Mesodermal cell (in vitro differentiated cells): ENCODE data around the gene DZANK1.

ENCODE experiments used
- H3K27ac ChIP-seq: 2 replicates; pipeline ENCODE4 v1.7.0; 2013; ENCODE audit warnings: mild to moderate bottlenecking, low read depth, low read length, moderate library complexity; ENCODE audit not compliant: severe bottlenecking
- H3K36me3 ChIP-seq: 2 replicates; pipeline ENCODE4 v1.7.1; 2013; ENCODE audit warnings: mild to moderate bottlenecking, low read length, moderate library complexity; ENCODE audit not compliant: control insufficient read depth, insufficient read depth
- H3K4me1 ChIP-seq: one replicate; pipeline ENCODE4 v1.7.1; 2013; ENCODE audit warnings: mild to moderate bottlenecking, low read length; ENCODE audit not compliant: insufficient read depth, control insufficient read depth, poor library complexity, severe bottlenecking
- H3K4me3 ChIP-seq: 2 replicates; pipeline ENCODE4 v1.7.0; 2013; ENCODE audit warnings: low read length, control low read depth, mild to moderate bottlenecking; ENCODE audit not compliant: insufficient read depth, poor library complexity, severe bottlenecking; ENCODE audit errors: extremely low read depth
- H3K9me3 ChIP-seq: 2 replicates; pipeline ENCODE4 v1.7.1; 2013; ENCODE audit warnings: mild to moderate bottlenecking, low read length, moderate library complexity; ENCODE audit not compliant: control insufficient read depth
- WGBS, 2 experiments: methylation state at CpG; one replicate each; pipeline ENCODE4 v1.1.5; 2013; ENCODE audit warnings: missing lambda C conversion rate in 2 of 2; ENCODE audit not compliant: insufficient coverage in 2 of 2; 5-methylcytosine and 5-hydroxymethylcytosine counted together

DZANK1 gene

DNA sequence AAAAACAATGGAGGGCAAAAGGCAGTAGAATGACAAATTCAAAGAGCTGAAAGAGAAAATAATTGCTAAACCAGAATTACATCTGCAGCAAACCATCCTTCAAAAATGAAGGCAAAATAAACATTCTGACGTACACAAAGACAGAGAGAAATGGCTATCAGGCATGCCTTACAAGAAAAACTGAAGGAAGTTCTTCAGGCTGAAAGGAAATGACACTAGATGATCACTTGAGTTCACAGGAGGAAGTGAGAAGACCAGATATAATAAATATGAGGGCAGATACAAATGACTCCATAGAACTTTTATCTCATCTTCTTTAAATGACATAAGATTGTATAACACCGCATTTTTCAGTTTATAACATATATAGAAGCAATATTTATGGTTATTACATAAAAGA lies 30.0 kb downstream of the DZANK1 start:
- WGBS, 2 experiments = 92 to 100% methylated on average over 1 of the region's 2 CpGs
- H3K27ac ChIP-seq = no peak overlapping the region

DNA sequence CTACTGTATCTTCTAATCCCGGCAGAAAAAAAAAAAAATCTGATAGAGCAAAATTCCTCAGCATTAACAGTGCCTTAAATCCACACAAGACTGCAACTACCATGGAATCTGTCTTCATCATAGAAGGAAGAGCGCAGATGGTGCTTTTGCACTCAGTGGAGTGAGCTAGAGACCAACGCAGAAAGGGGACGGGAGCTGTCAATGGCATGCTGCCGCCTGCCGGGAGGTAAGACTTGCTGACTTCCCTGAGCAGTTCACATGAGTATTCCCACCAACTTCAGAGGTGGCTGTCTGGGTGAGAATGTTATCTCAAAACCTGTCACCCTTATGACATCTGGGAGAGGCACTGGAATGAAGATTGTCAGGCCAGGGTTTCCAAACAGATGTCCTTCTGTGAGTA lies 35.6 kb downstream of the DZANK1 start:
- Histone ChIP-seq H3K27ac (no peak overlapping the region), H3K9me3 (no peaks in the 10 kb centered on the region), H3K4me1 (no peaks in the 10 kb centered on the region), H3K36me3 (no peaks in the 10 kb centered on the region), H3K4me3 (no peak overlapping the region)
- WGBS, 2 experiments = 71 to 79% methylated on average over 5 to 6 of the region's 6 CpGs

More for the DNA sequence above, 30.0 kb downstream of the DZANK1 start:
- H3K4me3 ChIP-seq = no peak overlapping the region
- no peaks in the 10 kb centered on the region for H3K4me1 ChIP-seq
- H3K36me3 ChIP-seq = no peaks in the 10 kb centered on the region
- H3K9me3 ChIP-seq = no peaks in the 10 kb centered on the region

DNA sequence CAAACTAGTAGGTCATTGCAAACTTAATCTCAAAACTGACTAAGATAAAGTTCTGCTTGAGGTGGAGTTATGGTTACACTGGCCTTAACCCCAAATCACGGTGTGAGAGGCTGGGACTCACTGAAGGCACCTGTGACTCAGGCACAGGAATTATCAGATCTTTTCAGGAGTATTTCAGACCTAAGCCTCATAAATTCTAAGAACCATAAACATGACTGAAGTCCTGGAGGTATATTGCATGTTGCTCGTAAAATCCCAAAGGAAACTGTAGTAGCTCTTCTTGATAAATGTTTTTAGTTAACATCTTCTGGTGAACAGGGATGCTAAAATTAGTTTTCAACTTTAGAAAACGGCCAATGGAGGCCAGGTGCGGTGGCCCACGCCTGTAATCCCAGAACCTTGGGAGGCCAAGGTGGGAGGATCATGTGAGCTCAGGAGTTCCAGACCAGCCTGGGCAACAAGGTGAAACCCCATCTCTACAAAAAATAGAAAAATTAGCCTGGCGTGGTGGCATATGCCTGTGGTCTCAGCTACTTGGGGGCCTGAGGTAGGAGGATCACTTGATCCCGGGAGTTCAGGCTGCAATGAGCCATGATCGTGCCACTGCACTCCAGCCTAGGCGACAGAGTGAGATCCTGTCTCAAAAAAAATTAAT lies 36.5 kb downstream of the DZANK1 start:
- Histone ChIP-seq H3K4me3 (no peak overlapping the region), H3K27ac (no peak overlapping the region), H3K4me1 (no peaks in the 10 kb centered on the region), H3K9me3 (no peaks in the 10 kb centered on the region), H3K36me3 (no peaks in the 10 kb centered on the region)
- 90% methylated on average over 3 to 4 of the region's 9 CpGs for WGBS, 2 experiments

DNA sequence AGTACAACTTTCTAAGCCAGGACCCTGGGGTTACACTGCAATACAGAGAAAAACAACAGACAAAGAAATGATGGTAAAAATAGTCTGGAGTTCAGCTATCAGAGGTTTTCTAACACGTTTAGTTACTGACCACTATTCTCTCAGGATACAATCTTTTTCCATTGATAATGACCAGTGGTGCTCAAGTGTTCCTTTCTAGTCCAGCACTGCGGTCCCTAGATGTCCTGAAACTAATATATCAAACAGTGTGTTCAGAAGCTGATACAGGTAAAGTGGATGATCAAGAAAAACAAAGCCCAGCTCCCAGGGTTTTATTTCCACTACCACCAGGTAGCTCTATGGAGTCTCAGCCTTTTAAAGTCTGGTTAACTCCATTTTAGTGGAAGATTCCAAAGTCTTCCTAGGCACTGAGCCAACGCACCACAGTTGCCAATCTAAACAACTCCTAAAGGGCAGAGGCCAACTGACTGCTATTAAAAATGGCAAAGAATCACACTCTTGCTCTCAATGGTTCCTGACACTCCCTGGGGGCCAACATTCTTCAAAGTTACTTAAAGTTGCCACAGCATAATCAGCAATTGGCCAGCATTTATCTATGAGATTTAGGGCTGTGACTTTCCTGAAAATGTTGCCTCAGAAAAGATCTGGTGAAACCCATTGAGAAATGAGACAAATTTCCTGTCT lies 38.2 kb downstream of the DZANK1 start:
- H3K4me1 ChIP-seq = no peaks in the 10 kb centered on the region
- no peak overlapping the region for H3K4me3 ChIP-seq
- no peak overlapping the region for H3K27ac ChIP-seq
- H3K9me3 ChIP-seq = no peaks in the 10 kb centered on the region
- no peaks in the 10 kb centered on the region for H3K36me3 ChIP-seq
- WGBS, 2 experiments = 96% methylated on average over 2 of the region's 3 CpGs; no CpG with 5 or more reads in 1 of the 2 experiments

DNA sequence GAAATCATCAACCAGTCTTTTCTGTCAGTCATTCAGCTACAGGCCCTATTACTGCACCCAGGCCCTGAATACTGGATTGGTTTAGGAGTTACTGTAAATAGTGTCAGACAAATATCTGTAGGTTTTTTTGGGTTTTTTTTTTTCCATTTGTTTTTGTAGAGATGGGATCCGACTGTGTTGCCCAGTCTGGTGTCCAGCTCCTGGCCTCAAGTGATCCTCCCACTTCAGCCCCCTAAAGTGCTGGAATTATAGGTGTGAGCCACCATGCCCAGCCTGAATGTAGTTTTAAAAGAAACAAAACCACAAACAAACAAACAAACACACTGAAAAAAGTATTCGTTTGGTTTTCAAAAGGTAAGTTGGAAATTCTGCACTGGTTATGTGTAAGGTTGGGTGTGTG lies 39.6 kb downstream of the DZANK1 start:
- H3K36me3 ChIP-seq = no peaks in the 10 kb centered on the region
- no peak overlapping the region for H3K4me3 ChIP-seq
- WGBS, 2 experiments = no CpG with 5 or more reads among the region's 2 CpGs
- H3K27ac ChIP-seq = no peak overlapping the region
- H3K9me3 ChIP-seq = no peaks in the 10 kb centered on the region
- H3K4me1 ChIP-seq = no peaks in the 10 kb centered on the region

DNA sequence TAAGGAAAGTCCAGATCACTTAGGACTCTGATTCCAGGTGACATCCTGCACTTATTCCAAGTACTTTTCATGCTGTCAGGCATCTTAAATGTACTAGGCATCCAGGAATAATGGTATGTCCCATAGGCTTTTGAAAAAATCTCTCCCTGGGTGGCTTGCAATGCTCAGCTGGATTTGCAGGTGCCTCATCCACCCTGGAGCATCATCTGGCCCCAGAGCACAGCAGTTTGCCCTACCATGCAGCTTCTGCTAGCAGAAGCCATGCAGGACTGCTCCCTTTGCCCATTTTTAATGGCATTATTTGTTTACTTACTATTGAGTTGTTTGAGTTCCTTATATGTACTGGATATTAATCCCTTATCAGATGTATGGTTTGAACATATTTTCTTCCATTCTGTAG lies 45.2 kb downstream of the DZANK1 start:
- Histone ChIP-seq H3K27ac (no peak overlapping the region), H3K36me3 (no peaks in the 10 kb centered on the region), H3K9me3 (no peaks in the 10 kb centered on the region), H3K4me3 (no peak overlapping the region), H3K4me1 (no peaks in the 10 kb centered on the region)

DNA sequence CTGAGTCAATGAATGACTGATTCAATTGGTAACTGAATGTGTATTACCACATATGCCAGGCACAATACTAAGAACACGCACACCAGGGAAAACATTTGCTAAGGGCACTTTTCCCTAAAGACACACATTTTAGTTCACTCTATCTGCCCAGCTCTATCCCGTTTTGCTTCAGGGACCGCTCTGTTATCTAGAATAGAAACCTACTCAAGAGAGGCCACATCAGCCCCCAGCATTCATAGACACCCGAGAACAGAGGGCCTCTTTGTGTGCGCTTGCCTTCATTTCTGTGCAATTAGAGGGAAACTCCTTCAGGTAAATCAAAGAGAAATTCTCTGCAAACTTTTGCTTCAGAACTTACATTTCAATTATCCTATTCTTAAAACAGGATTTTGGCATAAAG lies 50.3 kb downstream of the DZANK1 start:
- H3K4me1 ChIP-seq = peaks cover 3% of the 10 kb centered on the region
- H3K27ac ChIP-seq = peak overlapping the region; percentile 23
- 84 to 92% methylated on average over 4 to 5 of the region's 5 CpGs for WGBS, 2 experiments
- no peaks in the 10 kb centered on the region for H3K36me3 ChIP-seq
- H3K9me3 ChIP-seq = no peaks in the 10 kb centered on the region
- no peak overlapping the region for H3K4me3 ChIP-seq

DNA sequence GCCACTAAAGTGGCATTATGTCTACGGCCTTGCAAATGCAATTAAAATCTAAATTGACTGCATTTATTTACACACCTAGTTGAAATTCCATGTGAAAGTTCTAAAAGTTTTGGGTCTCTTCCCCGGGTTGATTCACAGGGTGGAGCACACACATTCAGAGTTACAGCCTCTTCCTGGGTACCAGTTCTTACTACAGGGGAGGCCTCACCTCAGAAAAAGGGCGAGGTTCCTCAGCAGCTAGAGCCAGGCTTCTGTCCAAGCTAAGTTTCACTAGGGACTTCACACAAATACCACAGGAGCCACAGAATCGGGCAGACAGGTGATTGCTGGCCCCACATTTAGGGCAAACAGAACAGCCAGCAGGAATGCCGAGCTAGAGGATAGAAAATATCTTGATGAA lies 52.7 kb downstream of the DZANK1 start:
- Histone ChIP-seq H3K36me3 (no peaks in the 10 kb centered on the region), H3K4me1 (peaks cover 3% of the 10 kb centered on the region), H3K27ac (no peak overlapping the region), H3K4me3 (no peak overlapping the region), H3K9me3 (no peaks in the 10 kb centered on the region)
- WGBS, 2 experiments = 60 to 83% methylated on average over 1 of the region's 5 CpGs

DNA sequence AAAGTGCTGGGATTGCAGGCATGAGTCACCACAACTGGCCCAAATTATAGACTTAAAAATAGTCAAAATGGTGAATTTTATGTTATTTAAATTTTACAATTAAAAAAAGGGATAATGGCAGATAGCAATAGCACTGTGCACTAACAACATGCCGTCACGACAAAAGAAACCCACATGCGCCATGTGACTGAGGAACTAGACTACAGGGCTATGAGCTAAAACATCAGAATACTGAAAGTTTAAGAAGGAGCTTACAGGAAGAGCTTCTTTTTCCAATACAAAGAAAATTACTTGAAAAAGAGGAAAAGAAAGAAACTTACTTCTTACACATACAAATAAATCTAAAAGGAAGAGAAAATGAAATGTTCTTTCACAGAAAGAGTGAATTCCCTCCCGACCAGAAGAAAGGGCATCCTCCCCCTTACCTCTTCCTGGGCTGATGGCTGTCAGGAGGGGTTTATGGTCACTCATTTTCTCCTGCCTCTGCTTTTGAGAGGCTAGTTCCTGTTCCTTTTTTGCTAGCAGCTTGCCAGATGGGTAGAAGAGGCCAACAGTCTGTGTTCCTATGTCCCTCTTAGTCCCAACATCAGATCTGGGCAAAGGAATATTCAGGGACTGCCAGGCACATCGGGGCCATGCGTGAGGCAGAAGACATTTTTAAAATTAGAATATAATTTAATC lies 54.5 kb downstream of the DZANK1 start:
- H3K36me3 ChIP-seq = no peaks in the 10 kb centered on the region
- no peak overlapping the region for H3K4me3 ChIP-seq
- no peak overlapping the region for H3K27ac ChIP-seq
- WGBS, 2 experiments = no CpG with 5 or more reads among the region's 6 CpGs
- H3K9me3 ChIP-seq = no peaks in the 10 kb centered on the region
- H3K4me1 ChIP-seq = peaks cover 3% of the 10 kb centered on the region

DNA sequence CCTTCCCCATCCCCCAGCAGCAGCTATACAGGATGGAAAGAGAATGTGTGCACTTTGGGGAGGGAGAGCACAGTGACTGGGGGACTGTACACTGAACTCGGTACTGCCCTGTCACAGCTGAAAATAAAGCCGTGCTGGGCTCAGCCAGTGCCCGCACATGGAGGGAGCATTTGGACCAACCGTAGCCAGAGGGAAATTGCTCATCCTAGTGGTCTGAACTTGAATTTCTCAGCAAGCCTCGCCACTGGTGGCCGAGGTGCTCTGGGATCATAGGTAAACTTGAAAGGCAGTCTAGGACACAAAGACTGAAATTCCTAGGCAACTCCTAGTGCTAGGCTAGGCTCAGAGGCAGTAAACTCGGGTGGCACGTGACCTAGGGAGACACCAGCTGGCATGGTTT lies 61.0 kb downstream of the DZANK1 start:
- Histone ChIP-seq H3K4me1 (no peaks in the 10 kb centered on the region), H3K27ac (no peak overlapping the region), H3K4me3 (no peak overlapping the region), H3K9me3 (no peaks in the 10 kb centered on the region), H3K36me3 (peaks cover 4% of the 10 kb centered on the region)
- 82 to 85% methylated on average over 6 to 8 of the region's 8 CpGs for WGBS, 2 experiments

DNA sequence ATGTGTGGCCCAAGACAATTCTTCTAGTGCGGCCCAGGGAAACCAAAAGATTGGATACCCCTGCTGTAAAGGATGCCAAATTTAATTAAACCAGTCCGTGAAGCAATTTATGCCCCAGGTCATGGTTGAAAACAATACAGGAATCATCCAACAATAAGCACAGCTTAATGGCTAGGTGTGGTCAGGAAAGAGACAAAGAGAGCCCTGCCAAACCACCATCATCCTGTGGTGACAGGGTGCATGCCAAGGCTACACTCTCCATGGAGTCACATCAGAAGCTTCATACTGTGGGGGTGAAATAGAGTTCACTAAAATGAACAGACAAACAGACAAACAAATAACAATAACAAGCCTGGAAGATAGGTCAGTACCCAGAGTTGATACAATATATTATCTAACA lies 62.7 kb downstream of the DZANK1 start:
- H3K27ac ChIP-seq = no peak overlapping the region

More for the DNA sequence above, 62.7 kb downstream of the DZANK1 start:
- H3K9me3 ChIP-seq = no peaks in the 10 kb centered on the region
- H3K4me3 ChIP-seq = no peak overlapping the region
- 92 to 100% methylated on average over 1 to 2 of the region's 2 CpGs for WGBS, 2 experiments
- H3K4me1 ChIP-seq = no peaks in the 10 kb centered on the region
- H3K36me3 ChIP-seq = peaks cover 4% of the 10 kb centered on the region
